Stomach (tissue), 9 donors: ENCODE data around the gene TEX51. TPM values are rescaled to one million over a fixed set of nuclear protein-coding genes. Genes with fewer than 3 reads are reported as not detected.

Source experiments
- DNase-seq, 2 donors: peaks; one replicate each; pipeline versions ENCODE4 v3.0.0 to v3.0.0-alpha.2; 2013 to 2019
- H3K27ac ChIP-seq, 5 donors: fragments of 200-600 bp in 4 of 5; sonication (generic) in 4 of 5; one replicate each; pipeline ENCODE4 v1.5.1; 2013 to 2019; ENCODE audit warnings: mild to moderate bottlenecking in 1 of 5, moderate library complexity in 1 of 5
- H3K27me3 ChIP-seq, 3 donors: fragments of 200-600 bp; sonication (generic); one replicate each; pipeline ENCODE4 v1.5.1; 2017 to 2019; ENCODE audit warnings: mixed run types in 1 of 3
- H3K36me3 ChIP-seq, 4 donors: fragments of 200-600 bp; sonication (generic); 1 replicate in 3 of 4; 2 replicates in 1 of 4; pipeline ENCODE4 v1.5.1; 2016 to 2019
- H3K4me1 ChIP-seq, 4 donors: fragments of 200-600 bp; sonication (generic); one replicate each; pipeline ENCODE4 v1.5.1; 2016 to 2019
- H3K4me3 ChIP-seq, 4 donors: fragments of 200-600 bp; sonication (generic) in 3 of 4; one replicate each; pipeline ENCODE4 v1.5.1; 2016 to 2019; ENCODE audit warnings: mild to moderate bottlenecking in 1 of 4
- H3K9me3 ChIP-seq, 4 donors: fragments of 200-600 bp; sonication (generic); one replicate each; pipeline ENCODE4 v1.5.1; 2016 to 2019
- EP300 ChIP-seq: sonication (generic); formaldehyde crosslinking; IDR thresholded peaks from one replicate; pipeline ENCODE4 v1.6.1; 2017; ENCODE audit warnings: antibody characterized with exemption
- POLR2A ChIP-seq, 4 donors: fragments of 450-650 bp; IDR thresholded peaks; one replicate each; pipeline ENCODE4 v1.6.1; 2016; ENCODE audit warnings: antibody characterized with exemption in 4 of 4, control low read depth in 2 of 4, mild to moderate bottlenecking in 1 of 4, moderate library complexity in 1 of 4
- POLR2AphosphoS5 ChIP-seq, 3 donors: sonication (generic); formaldehyde crosslinking; IDR thresholded peaks; one replicate each; pipeline ENCODE4 v1.6.1; 2016; ENCODE audit warnings: antibody characterized with exemption in 3 of 3
- WGBS, 5 donors: extraction: QIAGEN DNeasy Blood & Tissue Kit in 3 of 5; methylation state at CpG; one replicate each; pipeline versions ENCODE4 v1.1.5 to v1.1.7; 2013 to 2018; 5-methylcytosine and 5-hydroxymethylcytosine counted together
- intact Hi-C: fragments of 100-400 bp; cut with DNase I; formaldehyde crosslinking; loops from one replicate; pipeline ENCODE4 v1.15.1; 2023; ENCODE audit warnings: low total_unique reads
- polyA plus RNA-seq, 3 donors: library from polyadenylated mRNA; stranded (reverse); fragments of 200-250 nt; gene quantifications; one replicate each; pipeline ENCODE4 v1.2.3, GENCODE V29; 2013
- total RNA-seq, 5 donors: library from RNA; depleted of rRNA; stranded (reverse); fragments of >200 nt; gene quantifications; one replicate each; pipeline versions ENCODE4 v1.1.0 to v1.2.3, GENCODE V29; 2014 to 2016
- TF ChIP-seq, protein P1 (sequence below), 7 experiments: fragments of 450-650 bp in 4 of 7; fragments of 200-600 bp in 3 of 7; sonication (generic) in 3 of 7; IDR thresholded peaks; one replicate each; pipeline ENCODE4 v1.5.1; 2016 to 2019; ENCODE audit warnings: antibody characterized with exemption in 7 of 7, control low read depth in 2 of 7, mild to moderate bottlenecking in 1 of 7
- donor health status: healthy with polysubstance abuse.
- donor health status: Bipolar disorder and iron deficiency.
- donor health status: healthy.

Gene TEX51
- total and polyA plus RNA-seq, 8 donors, result not detected

- no peak for DNase-seq
- Histone ChIP-seq H3K9me3 (no peaks in the 10 kb centered on the region), H3K27me3 (no peaks in the 10 kb centered on the region), H3K27ac (no peak overlapping the region), H3K4me1 (no peaks in the 10 kb centered on the region), H3K36me3 (no peaks in the 10 kb centered on the region), H3K4me3 (no peak overlapping the region)
- no peak for TF ChIP-seq POLR2AphosphoS5 (IDR thresholded peaks at IDR 0.05)
- TF ChIP-seq, protein P1, sequence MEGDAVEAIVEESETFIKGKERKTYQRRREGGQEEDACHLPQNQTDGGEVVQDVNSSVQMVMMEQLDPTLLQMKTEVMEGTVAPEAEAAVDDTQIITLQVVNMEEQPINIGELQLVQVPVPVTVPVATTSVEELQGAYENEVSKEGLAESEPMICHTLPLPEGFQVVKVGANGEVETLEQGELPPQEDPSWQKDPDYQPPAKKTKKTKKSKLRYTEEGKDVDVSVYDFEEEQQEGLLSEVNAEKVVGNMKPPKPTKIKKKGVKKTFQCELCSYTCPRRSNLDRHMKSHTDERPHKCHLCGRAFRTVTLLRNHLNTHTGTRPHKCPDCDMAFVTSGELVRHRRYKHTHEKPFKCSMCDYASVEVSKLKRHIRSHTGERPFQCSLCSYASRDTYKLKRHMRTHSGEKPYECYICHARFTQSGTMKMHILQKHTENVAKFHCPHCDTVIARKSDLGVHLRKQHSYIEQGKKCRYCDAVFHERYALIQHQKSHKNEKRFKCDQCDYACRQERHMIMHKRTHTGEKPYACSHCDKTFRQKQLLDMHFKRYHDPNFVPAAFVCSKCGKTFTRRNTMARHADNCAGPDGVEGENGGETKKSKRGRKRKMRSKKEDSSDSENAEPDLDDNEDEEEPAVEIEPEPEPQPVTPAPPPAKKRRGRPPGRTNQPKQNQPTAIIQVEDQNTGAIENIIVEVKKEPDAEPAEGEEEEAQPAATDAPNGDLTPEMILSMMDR (IDR thresholded peaks at IDR 0.05), result no peak
- no peak for TF ChIP-seq EP300
- no peak for TF ChIP-seq POLR2A (IDR thresholded peaks at IDR 0.05)
- intact Hi-C loops, result no loop called here
- WGBS, 5 donors, result 49 to 64% (median 53%) methylated on average over 4 to 5 of the region's 5 CpGs
Observed at GRCh38 chr2:126858991-126859390, 39.7 kb upstream of the TEX51 start.

- Histone ChIP-seq H3K4me1 (no peaks in the 10 kb centered on the region), H3K9me3 (no peaks in the 10 kb centered on the region), H3K27ac (no peak overlapping the region), H3K27me3 (no peaks in the 10 kb centered on the region), H3K4me3 (no peak overlapping the region), H3K36me3 (no peaks in the 10 kb centered on the region)
- TF ChIP-seq EP300, result no peak
- no peak for TF ChIP-seq POLR2A (IDR thresholded peaks at IDR 0.05)
- TF ChIP-seq POLR2AphosphoS5 (IDR thresholded peaks at IDR 0.05), result no peak
- TF ChIP-seq, protein P1 (IDR thresholded peaks at IDR 0.05), result no peak
- intact Hi-C loops, result no loop called here
- DNase-seq, result no peak
Observed at GRCh38 chr2:126859631-126860030, 39.1 kb upstream of the TEX51 start.

DNA sequence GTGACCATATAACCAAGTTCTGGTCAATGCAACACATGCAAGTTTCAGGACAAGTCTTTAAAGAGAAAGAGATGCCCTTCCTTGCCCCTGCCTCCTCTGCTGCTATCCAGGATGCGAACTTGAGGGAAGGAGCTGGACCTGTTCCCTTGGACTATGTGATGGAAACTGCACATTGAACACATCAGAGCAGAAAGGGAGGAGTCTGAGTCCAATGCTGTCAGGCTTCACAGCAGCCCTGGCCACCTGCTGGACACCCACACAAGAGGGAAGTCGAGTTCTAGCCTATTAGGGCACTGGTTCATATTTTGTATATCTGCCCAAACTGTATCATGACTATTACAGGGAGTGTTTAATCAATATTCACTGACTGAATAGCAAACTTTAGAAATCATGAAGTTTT is 38.3 kb upstream of the TEX51 start:
- TF ChIP-seq, protein P1 (IDR thresholded peaks at IDR 0.05), result no peak
- no peak for TF ChIP-seq POLR2AphosphoS5 (IDR thresholded peaks at IDR 0.05)
- TF ChIP-seq EP300, result no peak
- no peak for TF ChIP-seq POLR2A (IDR thresholded peaks at IDR 0.05)
- H3K4me3 ChIP-seq, result no peak overlapping the region
- intact Hi-C loops, result no loop called here
- 53 to 60% (median 57%) methylated on average over 2 of the region's 2 CpGs for WGBS, 5 donors
- no peaks in the 10 kb centered on the region for H3K9me3 ChIP-seq
- no peaks in the 10 kb centered on the region for H3K4me1 ChIP-seq
- no peak overlapping the region for H3K27ac ChIP-seq
- no peak for DNase-seq
- H3K36me3 ChIP-seq, result no peaks in the 10 kb centered on the region
- H3K27me3 ChIP-seq, result no peaks in the 10 kb centered on the region

- TF ChIP-seq, protein P1 (IDR thresholded peaks at IDR 0.05), result no peak
- TF ChIP-seq EP300 (no peak), POLR2AphosphoS5 (IDR thresholded peaks at IDR 0.05) (no peak), POLR2A (IDR thresholded peaks at IDR 0.05) (no peak)
- WGBS, 5 donors, result 60 to 100% (median 75%) methylated on average over 1 of the region's 1 CpG
- Histone ChIP-seq H3K27me3 (no peaks in the 10 kb centered on the region), H3K4me1 (no peaks in the 10 kb centered on the region), H3K4me3 (no peak overlapping the region), H3K9me3 (no peaks in the 10 kb centered on the region), H3K36me3 (no peaks in the 10 kb centered on the region), H3K27ac (no peak overlapping the region)
- DNase-seq, result no peak
- intact Hi-C loops, result no loop called here
Observed at GRCh38 chr2:126862730-126863129, 36.0 kb upstream of the TEX51 start.
